OCI-LY7 (cell line): ENCODE measurements around the gene ABCC4. TPM values are rescaled to one million over a fixed set of nuclear protein-coding genes. Genes with fewer than 3 reads are reported as not detected.

Source experiments
- BruUV-seq: library from RNA; stranded (reverse); fragments of 400-500 nt; replicated peaks from 2 replicates; lab custom pipeline; 2021; lab: Mats Ljungman, UMichigan
- CTCF ChIA-PET: fragments of 300-600 bp; sonication (Branson Sonifier 250); formaldehyde crosslinking; loops from one replicate; lab custom pipeline; 2022; ENCODE audit warnings: antibody characterized with exemption; ENCODE audit not compliant: unreplicated experiment; lab: Charles Lee
- POLR2A ChIA-PET: fragments of 300-600 bp; sonication (Branson Sonifier 250); formaldehyde crosslinking; loops from one replicate; lab custom pipeline; 2022; ENCODE audit warnings: antibody characterized with exemption; lab: Charles Lee
- DNase-seq: peaks from one replicate; pipeline ENCODE4 v3.0.0-alpha.2; 2015; ENCODE audit warnings: low spot score
- H2AFZ ChIP-seq: fragments of 200-600 bp; sonication (generic), shearing (Covaris generic); 2 replicates; pipeline ENCODE4 v1.6.1; 2014; ENCODE audit warnings: mild to moderate bottlenecking, antibody characterized with exemption, low read length, moderate library complexity
- H3K27ac ChIP-seq: fragments of 200-600 bp; sonication (generic); 2 replicates; pipeline ENCODE4 v1.5.1; 2014; ENCODE audit warnings: mixed run types, low read depth, mild to moderate bottlenecking, moderate library complexity, low read length, inconsistent platforms; ENCODE audit not compliant: poor library complexity, severe bottlenecking
- H3K36me3 ChIP-seq: fragments of 200-600 bp; sonication (generic); 2 replicates; pipeline ENCODE4 v1.6.1; 2014; ENCODE audit warnings: mild to moderate bottlenecking, antibody characterized with exemption, low read length, moderate library complexity, mixed read lengths; ENCODE audit not compliant: insufficient read depth
- H3K4me1 ChIP-seq: fragments of 200-600 bp; sonication (generic); 2 replicates; pipeline ENCODE4 v1.5.1; 2014; ENCODE audit warnings: mild to moderate bottlenecking, low read length; ENCODE audit not compliant: insufficient read depth, poor library complexity, severe bottlenecking
- H3K4me2 ChIP-seq: fragments of 200-600 bp; sonication (generic); 2 replicates; pipeline ENCODE4 v1.6.1; 2014; ENCODE audit warnings: mild to moderate bottlenecking, low read length
- H3K4me3 ChIP-seq: fragments of 200-600 bp; sonication (generic); 2 replicates; pipeline ENCODE4 v1.5.1; 2014; ENCODE audit warnings: mild to moderate bottlenecking, low read depth, low read length; ENCODE audit not compliant: poor library complexity, severe bottlenecking
- H3K79me2 ChIP-seq: fragments of 200-600 bp; sonication (generic); 2 replicates; pipeline ENCODE4 v1.6.1; 2016; ENCODE audit warnings: low read depth, mild to moderate bottlenecking, low read length, moderate library complexity, mixed read lengths; ENCODE audit not compliant: insufficient read depth
- H3K9me2 ChIP-seq: fragments of 200-600 bp; sonication (generic); 2 replicates; pipeline ENCODE4 v1.6.1; 2016; ENCODE audit warnings: mild to moderate bottlenecking, low read length, mixed read lengths; ENCODE audit not compliant: insufficient read depth
- H3K9me3 ChIP-seq: fragments of 200-600 bp; sonication (generic); 2 replicates; pipeline ENCODE4 v1.6.1; 2014; ENCODE audit warnings: mild to moderate bottlenecking, mixed run types, low read length, mixed read lengths
- H4K20me1 ChIP-seq: fragments of 200-600 bp; sonication (generic); 2 replicates; pipeline ENCODE4 v1.6.1; 2014; ENCODE audit warnings: mild to moderate bottlenecking, antibody characterized with exemption, low read length, moderate library complexity, mixed read lengths; ENCODE audit not compliant: insufficient read depth
- CTCF ChIP-seq: fragments of 200-600 bp; sonication (generic); conservative IDR thresholded peaks from 2 replicates; pipeline ENCODE4 v1.5.1; 2014; ENCODE audit warnings: mild to moderate bottlenecking, antibody characterized with exemption, low read length, moderate library complexity, mixed read lengths
- EZH2phosphoT487 ChIP-seq: fragments of 200-600 bp; sonication (generic); IDR thresholded peaks from 2 replicates; pipeline ENCODE4 v1.6.1; 2018; ENCODE audit warnings: low read depth, borderline replicate concordance, mild to moderate bottlenecking, mixed run types, antibody characterized with exemption, low read length, moderate library complexity, mixed read lengths
- intact Hi-C: fragments of 100-400 bp; cut with micrococcal nuclease; formaldehyde crosslinking; loops from one replicate; pipeline ENCODE4 v1.10.0; 2022; ENCODE audit not compliant: unreplicated experiment
- total RNA-seq, 2 experiments: library from RNA; depleted of rRNA in 1 of 2; stranded (reverse); fragments of >200 nt in 1 of 2; shearing (Covaris generic) in 1 of 2; gene quantifications; 2 replicates each; pipeline ENCODE4 v1.2.3, GENCODE V29; 2014 to 2022

The ABCC4 gene
- total RNA-seq, 2 experiments from 2014 or later: 7.3 to 7.8 TPM

- no peaks in the 10 kb centered on the region for H3K9me2 ChIP-seq
- TF ChIP-seq EZH2phosphoT487: no peak
- TF ChIP-seq CTCF: no peak
- H4K20me1 ChIP-seq: no peaks in the 10 kb centered on the region
- H3K4me1 ChIP-seq: no peaks in the 10 kb centered on the region
- ChIA-PET POLR2A (no interaction called here), CTCF (no interaction called here)
- H3K9me3 ChIP-seq: no peaks in the 10 kb centered on the region
- intact Hi-C loops: no loop called here
- no TSS peak for BruUV-seq
- H3K36me3 ChIP-seq: peaks cover 6% of the 10 kb centered on the region
- no peaks in the 10 kb centered on the region for H3K79me2 ChIP-seq
- H2AFZ ChIP-seq: no peak overlapping the region
- no peak overlapping the region for H3K4me3 ChIP-seq
- H3K4me2 ChIP-seq: no peak overlapping the region
- DNase-seq: no peak
- no peak overlapping the region for H3K27ac ChIP-seq
Observed at GRCh38 chr13:95264225-95264624, 37.0 kb downstream of the ABCC4 start.

- POLR2A ChIA-PET: no interaction called here
- H2AFZ ChIP-seq: no peak overlapping the region
- H3K79me2 ChIP-seq: no peaks in the 10 kb centered on the region
- no peaks in the 10 kb centered on the region for H3K9me2 ChIP-seq
- no peaks in the 10 kb centered on the region for H4K20me1 ChIP-seq
- DNase-seq: no peak
- no peaks in the 10 kb centered on the region for H3K4me1 ChIP-seq
- intact Hi-C loops: no loop called here
- H3K4me2 ChIP-seq: no peak overlapping the region
- H3K27ac ChIP-seq: no peak overlapping the region
- H3K4me3 ChIP-seq: no peak overlapping the region
- no TSS peak for BruUV-seq
- TF ChIP-seq EZH2phosphoT487 (no peak), CTCF (no peak)
- CTCF ChIA-PET: no interaction called here
- H3K36me3 ChIP-seq: peaks cover 6% of the 10 kb centered on the region
- H3K9me3 ChIP-seq: no peaks in the 10 kb centered on the region
Observed at GRCh38 chr13:95262837-95263384, 38.3 kb downstream of the ABCC4 start.

GRCh38 chr13:95261956-95262355 lies 39.3 kb downstream of the ABCC4 start:
- Histone ChIP-seq H2AFZ (no peak overlapping the region), H4K20me1 (no peaks in the 10 kb centered on the region), H3K36me3 (no peaks in the 10 kb centered on the region; the same call in none of the 2 replicates), H3K9me3 (no peaks in the 10 kb centered on the region), H3K4me3 (no peak overlapping the region), H3K79me2 (no peaks in the 10 kb centered on the region), H3K4me1 (no peaks in the 10 kb centered on the region), H3K27ac (no peak overlapping the region), H3K4me2 (no peak overlapping the region), H3K9me2 (no peaks in the 10 kb centered on the region)
- no TSS peak for BruUV-seq
- intact Hi-C loops: no loop called here
- POLR2A ChIA-PET: no interaction called here
- DNase-seq: no peak
- CTCF ChIA-PET: no interaction called here
- TF ChIP-seq CTCF (no peak), EZH2phosphoT487 (no peak)
